ENCODE measurements around the gene RPEL1. TPM values are rescaled to one million over a fixed set of nuclear protein-coding genes. Genes with fewer than 3 reads are reported as not detected.

RPEL1 gene
- total and polyA plus RNA-seq, 9 donors = not detected

- H3K4me3 ChIP-seq = no peak overlapping the region
- intact Hi-C loops (cut with DNase I) = no loop called here
- H3K9me3 ChIP-seq = peaks cover 0 to 4% of the 10 kb centered on the region in 2 donors
- no peaks in the 10 kb centered on the region for H3K27me3 ChIP-seq
- no peak for DNase-seq
- H3K27ac ChIP-seq = no peak overlapping the region
- no peak for TF ChIP-seq EP300 (IDR thresholded peaks at IDR 0.05)
- no peak for TF ChIP-seq CTCF (IDR thresholded peaks at IDR 0.05)
- TF ChIP-seq POLR2A (IDR thresholded peaks at IDR 0.05) = no peak
- no peaks in the 10 kb centered on the region for H3K36me3 ChIP-seq
- H3K4me1 ChIP-seq (ENCODE audit: insufficient read depth) = no peaks in the 10 kb centered on the region
These were observed 19.7 kb upstream of the RPEL1 start for GRCh38 chr10:103225939-103226338.

GRCh38 chr10:103227416-103227815 is 18.3 kb upstream of the RPEL1 start:
- Histone ChIP-seq H3K4me3 (no peak overlapping the region), H3K9me3 (peaks cover 0 to 4% of the 10 kb centered on the region in 2 donors), H3K27me3 (no peaks in the 10 kb centered on the region), H3K36me3 (no peaks in the 10 kb centered on the region), H3K27ac (no peak overlapping the region), H3K4me1 (ENCODE audit: insufficient read depth) (no peaks in the 10 kb centered on the region)
- intact Hi-C loops (cut with DNase I) = no loop called here
- WGBS, 3 donors = 88 to 98% (median 90%) methylated on average over 1 of the region's 1 CpG
- DNase-seq = no peak
- TF ChIP-seq CTCF (IDR thresholded peaks at IDR 0.05) (no peak), EP300 (IDR thresholded peaks at IDR 0.05) (no peak)

- TF ChIP-seq EP300 (IDR thresholded peaks at IDR 0.05) (no peak), POLR2A (IDR thresholded peaks at IDR 0.05) (no peak), CTCF (IDR thresholded peaks at IDR 0.05) (no peak)
- no peaks in the 10 kb centered on the region for H3K36me3 ChIP-seq
- no peaks in the 10 kb centered on the region for H3K27me3 ChIP-seq
- WGBS, 3 donors = 2 to 9% (median 3%) methylated on average over 4 of the region's 4 CpGs
- DNase-seq = no peak
- H3K4me1 ChIP-seq (ENCODE audit: insufficient read depth) = no peaks in the 10 kb centered on the region
- intact Hi-C loops (cut with DNase I) = no loop called here
- H3K27ac ChIP-seq = no peak overlapping the region
- H3K4me3 ChIP-seq = no peak overlapping the region
- H3K9me3 ChIP-seq = no peaks in the 10 kb centered on the region
These were observed 14.6 kb upstream of the RPEL1 start for GRCh38 chr10:103231047-103231551.

- no peak for DNase-seq
- TF ChIP-seq CTCF (IDR thresholded peaks at IDR 0.05) (no peak), EP300 (IDR thresholded peaks at IDR 0.05) (no peak), POLR2A (IDR thresholded peaks at IDR 0.05) (no peak)
- Histone ChIP-seq H3K4me1 (ENCODE audit: insufficient read depth) (no peaks in the 10 kb centered on the region), H3K27ac (no peak overlapping the region), H3K36me3 (no peaks in the 10 kb centered on the region), H3K9me3 (no peaks in the 10 kb centered on the region), H3K4me3 (no peak overlapping the region), H3K27me3 (no peaks in the 10 kb centered on the region)
- intact Hi-C loops (cut with DNase I) = no loop called here
- 78 to 85% (median 80%) methylated on average over 3 of the region's 3 CpGs for WGBS, 3 donors
These were observed 13.5 kb upstream of the RPEL1 start for GRCh38 chr10:103232131-103232673.
